NCI-H187 (cell line): ENCODE results near the gene CAMTA1.

Source experiments
- DNase-seq, 2 experiments: peaks; one replicate each; lab custom pipeline; 2025; lab: John Stamatoyannopoulos, UW

The CAMTA1 gene

DNA sequence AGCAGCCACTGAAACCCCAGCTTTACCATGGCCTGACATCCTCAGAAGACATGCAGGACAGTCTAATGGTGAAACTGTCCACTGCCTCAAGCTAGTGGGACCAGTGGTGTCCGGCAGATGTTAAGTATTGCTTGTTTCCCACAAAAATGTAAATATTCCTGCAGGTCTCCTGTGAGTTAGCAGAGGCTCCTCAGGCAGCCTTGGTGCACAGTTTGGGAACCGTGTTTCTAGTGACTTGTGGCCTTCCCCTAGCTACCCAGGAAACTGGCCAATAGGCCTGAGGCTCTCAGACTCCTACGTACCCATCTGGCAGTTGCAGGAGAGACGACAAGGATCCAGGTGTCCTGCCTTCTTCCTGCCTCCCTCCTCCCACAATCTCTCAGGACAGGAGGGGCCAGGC, 142.4 kb downstream of the CAMTA1 start:
- DNase-seq, result no peak

DNA sequence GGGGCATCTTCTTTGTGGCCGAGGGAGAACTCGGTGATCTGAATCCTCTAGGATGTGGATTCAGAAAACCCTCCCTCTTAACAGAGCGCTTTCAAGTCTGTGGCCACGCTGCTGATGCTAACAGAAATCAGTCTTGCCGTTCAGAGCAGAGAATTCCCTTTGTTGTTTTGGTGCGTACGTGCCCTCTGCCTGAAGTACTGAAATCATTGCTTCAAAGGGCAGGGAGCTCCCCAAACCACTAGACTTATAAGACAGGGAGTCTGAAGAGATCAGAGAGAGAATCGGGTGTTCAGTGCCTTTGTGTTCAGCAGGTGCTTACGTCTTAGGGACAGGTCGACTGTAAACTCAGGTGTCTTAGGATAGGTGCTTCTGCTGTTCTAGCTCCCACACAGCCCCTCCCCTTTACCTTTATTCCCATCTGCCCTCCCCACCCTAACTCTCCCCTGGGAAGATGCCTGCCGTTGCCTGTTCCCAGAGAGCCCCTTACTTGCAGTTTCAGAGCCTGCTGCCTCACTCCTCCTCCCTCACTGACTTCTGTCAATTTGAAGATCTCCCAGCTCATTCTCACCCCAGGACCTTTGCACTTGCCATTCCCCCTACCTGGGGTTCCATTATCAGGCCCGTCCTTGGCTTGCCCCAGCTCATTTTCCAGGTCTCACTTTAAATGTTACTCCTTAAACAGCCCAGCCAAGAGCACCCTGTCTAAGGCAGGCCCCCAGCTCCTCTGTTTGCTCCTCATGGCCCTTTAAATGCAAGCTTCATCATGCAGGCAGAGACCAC, 143.0 kb downstream of the CAMTA1 start:
- DNase-seq, result no peak

- no peak for DNase-seq
Measured at GRCh38 chr1:6930732-6931300, 145.6 kb downstream of the CAMTA1 start.

DNA sequence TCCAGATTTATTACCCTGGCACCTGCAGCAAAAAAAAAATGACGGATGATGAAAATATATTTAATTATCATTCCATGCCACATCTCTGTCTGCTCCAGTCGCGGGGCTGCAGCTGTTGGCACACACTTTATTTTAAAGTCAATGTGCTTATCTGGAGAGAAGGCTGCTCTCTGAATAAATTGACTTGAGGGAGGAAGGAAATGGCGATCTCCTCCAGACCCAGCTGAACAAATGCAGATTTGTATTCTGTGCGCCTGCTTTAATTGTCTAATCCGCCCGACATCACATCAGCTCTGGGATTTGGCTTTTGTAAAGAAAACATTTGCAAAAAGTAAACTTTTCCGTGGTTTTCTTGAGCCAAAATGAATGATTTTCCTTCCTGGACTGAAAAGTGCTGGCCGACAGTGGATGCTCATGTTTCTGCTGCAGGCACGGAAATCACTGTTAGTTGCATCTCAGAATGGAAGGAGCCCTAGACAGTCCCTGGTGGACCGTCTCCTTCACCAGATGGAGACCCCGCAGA, 150.2 kb downstream of the CAMTA1 start:
- DNase-seq, result peak in 1 of 2 experiments; percentile 66

- DNase-seq, result no peak
Measured at GRCh38 chr1:6935911-6936690, 150.8 kb downstream of the CAMTA1 start.

DNA sequence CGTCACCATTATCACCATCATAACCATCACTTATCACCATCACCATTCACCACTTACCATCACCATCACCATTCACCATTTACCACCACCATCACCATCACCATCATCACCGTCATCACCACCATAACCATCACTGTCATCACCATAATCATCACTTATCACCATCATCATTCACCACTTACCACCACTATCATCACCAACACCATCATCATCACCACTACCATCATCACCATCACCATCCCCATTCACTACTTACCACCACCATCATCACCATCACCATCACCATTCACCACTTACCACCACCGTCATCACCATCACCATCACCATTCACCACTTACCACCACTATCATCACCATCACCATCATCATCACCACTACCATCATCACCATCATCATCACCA, 151.8 kb downstream of the CAMTA1 start:
- DNase-seq, result no peak

DNA sequence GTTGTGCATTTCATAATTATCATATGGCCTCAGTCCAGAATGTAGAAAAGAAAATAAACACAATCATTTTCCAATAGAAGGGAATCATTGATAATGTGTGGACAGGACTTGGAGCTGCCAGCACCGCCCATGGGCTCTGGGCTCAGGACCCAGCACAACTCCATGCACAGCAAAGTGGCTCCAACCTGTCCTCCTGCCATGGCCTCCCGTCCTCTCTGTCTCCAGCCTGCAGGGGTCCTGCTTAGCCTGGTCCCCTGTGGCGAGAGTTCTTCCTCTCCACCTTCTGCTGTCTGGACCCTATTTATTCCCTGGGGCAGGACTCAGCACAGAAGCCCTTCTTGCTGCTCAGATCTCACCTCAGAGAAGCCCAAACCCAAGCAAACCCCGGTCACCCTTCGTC, 154.1 kb downstream of the CAMTA1 start:
- DNase-seq, result no peak

GRCh38 chr1:6941786-6942185, 156.5 kb downstream of the CAMTA1 start:
- DNase-seq, result no peak

DNA sequence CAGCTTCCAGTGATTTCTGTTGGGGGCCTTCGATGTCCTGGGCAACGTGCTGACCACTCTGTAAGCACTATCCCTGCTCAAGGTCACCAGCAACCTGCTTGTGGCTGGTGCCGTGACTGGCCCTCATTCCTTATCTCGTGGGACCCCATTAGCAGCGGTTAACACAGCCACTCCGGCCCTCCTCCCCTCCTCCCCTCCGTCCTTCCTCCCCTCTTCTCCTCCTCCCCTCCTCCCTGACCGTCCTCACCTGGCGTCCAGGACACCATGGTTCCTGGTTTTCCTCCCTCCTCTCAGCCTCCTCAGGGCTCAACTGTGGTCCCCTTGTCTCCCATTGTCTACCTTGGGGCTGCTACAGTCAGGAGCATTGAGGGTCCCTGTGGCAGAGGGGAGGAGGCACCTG, 157.7 kb downstream of the CAMTA1 start:
- no peak for DNase-seq

GRCh38 chr1:6944434-6944833, 159.2 kb downstream of the CAMTA1 start:
- DNase-seq, result no peak

DNA sequence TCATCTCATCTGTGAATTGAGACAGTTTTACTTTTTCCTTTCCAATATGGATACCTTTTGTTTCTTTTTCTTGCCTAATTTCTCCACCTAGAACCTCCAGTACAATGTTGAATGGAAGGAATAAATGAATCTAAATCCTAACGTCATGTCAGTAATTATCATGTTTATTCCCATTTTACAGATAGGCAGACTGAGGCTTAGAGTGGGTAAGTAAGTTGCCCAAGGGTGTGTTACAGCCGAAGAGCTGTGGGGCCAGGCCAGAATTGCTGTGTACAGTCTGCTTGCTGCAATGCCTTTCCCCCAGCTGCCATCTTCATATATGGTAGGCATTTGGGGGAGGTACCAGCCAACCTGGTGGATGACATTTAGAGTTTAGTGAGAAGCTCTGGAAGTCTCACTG, 162.7 kb downstream of the CAMTA1 start:
- DNase-seq, result no peak

- DNase-seq, result peak; percentile 54 to 80
Measured at GRCh38 chr1:6948416-6948815, 163.2 kb downstream of the CAMTA1 start.

DNA sequence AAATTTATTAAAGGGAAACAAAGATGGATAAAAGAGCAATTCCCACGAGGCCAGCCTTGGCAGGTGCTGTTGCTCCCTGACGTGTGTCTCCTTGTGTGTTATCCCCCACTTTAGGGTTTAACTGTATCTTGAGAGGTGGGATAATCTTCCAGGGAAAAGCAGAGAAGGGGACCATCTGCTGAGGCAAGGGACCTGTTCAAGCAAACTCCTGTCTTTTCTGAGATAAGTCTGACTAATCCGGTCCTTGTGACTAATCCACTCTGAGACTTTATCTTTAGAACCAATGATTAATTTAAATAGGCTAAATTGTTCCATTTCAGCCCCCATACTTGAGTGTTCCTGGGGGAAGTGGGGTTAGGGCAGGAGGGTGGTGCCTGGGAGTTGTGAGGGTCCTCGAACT, 163.6 kb downstream of the CAMTA1 start:
- no peak for DNase-seq

GRCh38 chr1:6950001-6950765, 164.9 kb downstream of the CAMTA1 start:
- no peak for DNase-seq

DNA sequence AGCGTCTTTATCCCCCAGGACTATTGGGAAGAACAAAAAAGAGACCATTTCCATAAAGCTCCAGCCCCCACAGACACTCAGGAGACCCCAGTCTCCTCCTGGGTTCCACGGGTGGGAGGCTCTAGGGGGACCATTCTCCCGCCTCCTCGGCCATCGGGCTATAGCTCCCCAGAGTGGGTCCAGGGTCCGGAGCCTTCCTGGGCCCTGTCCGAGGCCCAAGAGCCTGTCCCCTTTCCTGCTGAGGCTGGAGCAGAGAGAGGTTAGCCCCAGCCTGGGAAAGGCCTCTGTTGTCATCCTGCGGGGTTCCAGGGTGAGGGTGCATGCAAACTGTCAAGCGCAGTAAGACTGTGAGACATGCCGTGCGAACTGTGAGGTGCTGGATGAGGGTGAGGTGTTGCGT, 166.3 kb downstream of the CAMTA1 start:
- no peak for DNase-seq

- no peak for DNase-seq
Measured at GRCh38 chr1:6953216-6953615, 168.0 kb downstream of the CAMTA1 start.

DNA sequence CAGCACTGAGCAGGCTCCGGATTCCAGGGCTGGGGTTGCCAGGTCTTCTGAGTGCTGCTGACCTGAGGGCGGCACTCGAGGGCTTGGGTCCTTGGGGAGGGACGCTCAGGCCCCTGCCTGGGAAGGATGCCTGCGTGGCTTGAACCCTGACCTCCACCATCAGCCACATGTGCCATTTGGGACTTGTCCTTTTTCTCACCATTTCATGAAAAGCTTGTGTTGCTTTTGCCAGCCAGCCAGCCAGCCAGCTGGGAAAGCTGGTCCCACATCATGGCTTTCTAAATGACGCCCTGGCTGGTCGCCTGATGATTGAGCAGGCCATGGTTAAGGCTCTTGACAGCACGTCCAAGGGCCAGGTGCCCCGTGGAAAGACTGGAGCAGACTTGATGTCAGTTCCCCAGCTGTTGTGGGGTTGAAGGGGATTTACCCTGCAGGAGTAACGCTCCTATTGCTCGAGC, 168.7 kb downstream of the CAMTA1 start:
- no peak for DNase-seq

DNA sequence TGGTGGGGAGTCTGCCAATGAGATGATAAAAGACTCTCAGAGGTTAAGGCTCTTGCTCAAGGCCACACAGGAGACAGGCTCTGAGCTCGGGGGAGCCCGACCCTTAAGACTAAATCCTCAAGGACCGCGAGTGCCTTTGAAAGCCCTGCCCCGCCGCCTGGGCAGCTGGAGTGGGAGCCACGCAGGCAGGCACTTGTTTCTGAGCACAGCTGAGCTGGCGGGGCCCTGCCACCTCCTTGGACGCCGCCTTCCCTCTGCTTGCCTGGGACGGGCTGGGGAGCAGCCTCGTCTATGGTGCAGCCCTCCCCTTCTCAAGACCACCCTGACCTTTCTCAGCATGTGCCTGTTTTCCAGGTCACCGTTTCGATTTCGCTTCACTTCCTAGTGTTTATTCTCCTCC, 169.3 kb downstream of the CAMTA1 start:
- DNase-seq, result peak; percentile 35 to 41

DNA sequence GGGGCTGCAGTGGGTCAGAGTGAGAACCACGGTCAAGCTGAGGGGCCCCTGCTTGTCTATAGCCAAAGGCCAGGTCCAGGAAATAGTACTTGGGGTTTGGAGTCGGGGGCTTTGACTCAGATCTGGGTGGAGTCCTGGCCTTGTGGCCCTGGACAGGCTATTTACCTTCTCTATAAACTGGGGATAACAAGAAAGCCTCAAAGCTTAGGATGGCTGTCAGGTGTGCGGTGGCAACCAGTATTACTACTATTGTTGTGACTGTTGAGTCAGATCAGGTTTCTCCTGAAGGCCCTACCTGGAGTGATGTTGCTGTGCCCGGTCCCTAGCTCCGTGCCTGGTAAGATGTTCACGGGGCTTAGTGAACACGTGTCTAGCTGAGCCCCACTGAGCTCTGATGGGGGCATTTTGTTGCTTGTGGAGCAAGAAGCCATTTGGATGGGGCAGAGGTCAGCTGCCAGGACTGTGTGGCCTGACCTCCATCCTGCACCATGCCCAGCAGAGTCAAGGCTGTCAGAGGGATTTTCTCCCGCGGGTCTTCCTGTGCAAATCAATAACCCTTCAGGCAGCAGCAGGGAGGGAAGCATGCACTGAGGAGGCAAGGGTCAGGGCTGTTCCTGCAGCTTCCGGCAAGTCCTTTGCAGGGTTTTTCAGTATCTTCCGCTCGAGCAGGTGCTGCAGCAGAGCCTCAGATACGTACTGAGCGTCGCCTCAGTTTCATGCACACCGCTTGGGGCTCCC, 170.3 kb downstream of the CAMTA1 start:
- peak; percentile 10 to 37 for DNase-seq

DNA sequence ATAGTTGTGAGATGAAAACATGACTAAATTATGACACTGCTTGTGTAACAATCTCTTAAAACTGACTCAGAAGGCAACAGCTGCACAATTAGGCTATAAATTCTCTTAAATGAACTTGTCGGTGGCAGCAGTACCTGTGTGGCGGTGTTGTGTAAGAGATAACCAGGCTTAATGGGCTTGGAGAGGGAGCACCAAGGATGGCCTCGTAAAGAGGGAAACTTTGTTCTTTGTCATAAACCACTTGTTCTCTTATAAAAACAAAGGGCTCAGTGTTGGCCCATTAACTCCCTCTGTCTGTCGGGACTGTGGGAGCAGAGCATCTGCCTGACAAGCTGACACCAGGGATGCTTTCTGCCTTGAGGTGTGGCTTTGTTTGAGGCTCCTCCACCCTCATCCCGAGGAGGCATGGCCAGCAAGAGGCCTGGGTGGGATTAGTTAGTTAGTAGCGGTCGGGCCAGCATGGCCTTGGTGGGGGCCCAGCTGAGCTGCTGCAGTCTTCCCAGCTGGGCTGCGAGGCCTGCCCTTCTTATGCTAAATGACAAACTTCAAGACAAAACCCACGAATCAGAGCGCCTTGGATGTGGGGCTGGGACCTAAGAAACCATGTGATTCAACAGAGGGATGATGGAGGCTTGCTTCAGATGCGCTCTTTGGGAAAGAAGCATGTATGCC, 171.4 kb downstream of the CAMTA1 start:
- peak; percentile 76 to 80 for DNase-seq

- DNase-seq, result no peak
Measured at GRCh38 chr1:6957341-6957740, 172.1 kb downstream of the CAMTA1 start.
